HEK293 (cell line): ENCODE measurements around the gene SCNN1G.
A peak's percentile ranks its signal among the peaks of the same experiment; 100 is the strongest.

Source experiments
- GLIS1 ChIP-seq: fragments of 450-650 bp; formaldehyde crosslinking; IDR thresholded peaks from 2 replicates; pipeline ENCODE4 v1.5.1; 2016; ENCODE audit warnings: missing biosample characterization, missing genetic modification characterization
- KLF7 ChIP-seq: fragments of 450-650 bp; formaldehyde crosslinking; IDR thresholded peaks from 2 replicates; pipeline ENCODE4 v1.5.1; 2016; ENCODE audit warnings: missing biosample characterization, missing genetic modification characterization, borderline replicate concordance
- OVOL3 ChIP-seq: fragments of 450-650 bp; formaldehyde crosslinking; IDR thresholded peaks from 2 replicates; pipeline ENCODE4 v1.5.1; 2016; ENCODE audit warnings: missing biosample characterization, missing genetic modification characterization
- RBAK ChIP-seq: fragments of 450-650 bp; formaldehyde crosslinking; IDR thresholded peaks from 2 replicates; pipeline ENCODE4 v1.5.1; 2016; ENCODE audit warnings: missing biosample characterization, missing genetic modification characterization
- SALL2 ChIP-seq: fragments of 450-650 bp; formaldehyde crosslinking; IDR thresholded peaks from 2 replicates; pipeline ENCODE4 v1.5.0; 2017; ENCODE audit warnings: missing biosample characterization, mild to moderate bottlenecking, missing genetic modification characterization, borderline replicate concordance
- TRIM28 ChIP-seq: IDR thresholded peaks from 2 replicates; pipeline ENCODE4 v1.6.1; 2011; ENCODE audit warnings: low read length, control low read depth, borderline replicate concordance
- ZBTB17 ChIP-seq: fragments of 450-650 bp; formaldehyde crosslinking; IDR thresholded peaks from 2 replicates; pipeline ENCODE4 v1.5.1; 2016; ENCODE audit warnings: missing biosample characterization, missing genetic modification characterization
- ZBTB26 ChIP-seq: fragments of 450-650 bp; formaldehyde crosslinking; optimal IDR thresholded peaks from 2 replicates; pipeline ENCODE3; 2016; ENCODE audit warnings: missing biosample characterization, mild to moderate bottlenecking, missing genetic modification characterization
- ZBTB48 ChIP-seq: fragments of 450-650 bp; formaldehyde crosslinking; IDR thresholded peaks from 2 replicates; pipeline ENCODE4 v1.5.1; 2016; ENCODE audit warnings: missing biosample characterization, missing genetic modification characterization
- ZIC2 ChIP-seq: fragments of 450-650 bp; formaldehyde crosslinking; IDR thresholded peaks from 2 replicates; pipeline ENCODE4 v1.5.1; 2016; ENCODE audit warnings: missing biosample characterization, missing genetic modification characterization
- ZNF169 ChIP-seq: fragments of 450-650 bp; formaldehyde crosslinking; IDR thresholded peaks from 2 replicates; pipeline ENCODE4 v1.5.1; 2016; ENCODE audit warnings: missing biosample characterization, missing genetic modification characterization
- ZNF175 ChIP-seq: fragments of 450-650 bp; formaldehyde crosslinking; IDR thresholded peaks from 2 replicates; pipeline ENCODE4 v1.5.1; 2016; ENCODE audit warnings: missing biosample characterization, missing genetic modification characterization
- ZNF529 ChIP-seq: fragments of 450-650 bp; formaldehyde crosslinking; IDR thresholded peaks from 2 replicates; pipeline ENCODE4 v1.5.1; 2017; ENCODE audit warnings: missing genetic modification characterization, missing biosample characterization; ENCODE audit not compliant: insufficient replicate concordance
- TF ChIP-seq, protein P1 (sequence below): fragments of 450-650 bp; formaldehyde crosslinking; IDR thresholded peaks from 2 replicates; pipeline ENCODE4 v1.5.1; 2016; ENCODE audit warnings: missing biosample characterization, missing genetic modification characterization
- TF ChIP-seq, protein P2 (sequence below): fragments of 450-650 bp; formaldehyde crosslinking; IDR thresholded peaks from 2 replicates; pipeline ENCODE4 v1.5.1; 2016; ENCODE audit warnings: missing biosample characterization, missing genetic modification characterization
- TF ChIP-seq, protein P3 (sequence below): fragments of 450-650 bp; formaldehyde crosslinking; IDR thresholded peaks from 2 replicates; pipeline ENCODE4 v1.5.1; 2016; ENCODE audit warnings: missing biosample characterization, missing genetic modification characterization
- TF ChIP-seq, protein P4 (sequence below): fragments of 450-650 bp; formaldehyde crosslinking; IDR thresholded peaks from 2 replicates; pipeline ENCODE4 v1.5.1; 2016; ENCODE audit warnings: missing biosample characterization, missing genetic modification characterization
- TF ChIP-seq, protein P5 (sequence below): fragments of 450-650 bp; formaldehyde crosslinking; IDR thresholded peaks from 2 replicates; pipeline ENCODE4 v1.5.1; 2017; ENCODE audit warnings: missing biosample characterization, missing genetic modification characterization

The SCNN1G gene

DNA sequence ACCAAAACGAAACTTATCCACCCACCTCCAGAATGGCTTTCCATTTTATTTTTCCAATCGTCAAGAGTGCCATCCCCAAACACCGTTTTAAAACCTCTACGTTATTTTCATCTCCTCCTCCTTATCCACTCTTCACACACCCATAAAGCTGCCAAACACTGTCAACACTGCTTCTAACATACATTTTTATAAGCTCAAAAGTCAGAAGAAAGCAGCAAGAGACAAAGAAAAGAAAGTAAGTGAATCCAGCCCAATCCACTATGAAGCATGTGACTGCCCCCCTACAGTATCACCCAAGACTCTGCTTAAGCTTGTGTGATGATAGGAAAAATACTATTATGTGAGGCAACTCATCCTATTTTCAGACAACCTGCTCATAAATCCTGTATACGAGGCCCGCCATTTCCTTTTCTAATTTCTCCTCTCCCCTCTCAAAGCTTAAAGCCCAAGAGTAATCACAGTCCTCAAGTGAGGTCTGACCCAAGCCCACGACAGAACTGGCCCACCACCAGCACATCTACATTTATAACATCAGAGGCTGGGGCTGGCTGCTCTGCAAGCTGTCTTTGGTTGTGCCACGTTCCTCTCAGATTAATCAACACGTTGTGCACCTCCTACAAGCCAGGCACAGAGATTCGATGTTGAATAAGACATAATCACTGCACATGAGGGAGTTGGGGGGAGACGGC is 49.6 kb upstream of the SCNN1G start (continued):
- TF ChIP-seq, protein P1, sequence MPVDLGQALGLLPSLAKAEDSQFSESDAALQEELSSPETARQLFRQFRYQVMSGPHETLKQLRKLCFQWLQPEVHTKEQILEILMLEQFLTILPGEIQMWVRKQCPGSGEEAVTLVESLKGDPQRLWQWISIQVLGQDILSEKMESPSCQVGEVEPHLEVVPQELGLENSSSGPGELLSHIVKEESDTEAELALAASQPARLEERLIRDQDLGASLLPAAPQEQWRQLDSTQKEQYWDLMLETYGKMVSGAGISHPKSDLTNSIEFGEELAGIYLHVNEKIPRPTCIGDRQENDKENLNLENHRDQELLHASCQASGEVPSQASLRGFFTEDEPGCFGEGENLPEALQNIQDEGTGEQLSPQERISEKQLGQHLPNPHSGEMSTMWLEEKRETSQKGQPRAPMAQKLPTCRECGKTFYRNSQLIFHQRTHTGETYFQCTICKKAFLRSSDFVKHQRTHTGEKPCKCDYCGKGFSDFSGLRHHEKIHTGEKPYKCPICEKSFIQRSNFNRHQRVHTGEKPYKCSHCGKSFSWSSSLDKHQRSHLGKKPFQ (tag by site-specific recombination) = no peak
- no peak for TF ChIP-seq KLF7 (tag by site-specific recombination)
- TF ChIP-seq ZIC2 (tag by site-specific recombination) = no peak
- TF ChIP-seq ZNF529 (tag by site-specific recombination) = no peak
- TF ChIP-seq TRIM28 = 0 out of 2 replicates have a peak, but pooled peaks have one; percentile 38
- TF ChIP-seq ZNF169 (tag by site-specific recombination) = no peak
- TF ChIP-seq, protein P2, sequence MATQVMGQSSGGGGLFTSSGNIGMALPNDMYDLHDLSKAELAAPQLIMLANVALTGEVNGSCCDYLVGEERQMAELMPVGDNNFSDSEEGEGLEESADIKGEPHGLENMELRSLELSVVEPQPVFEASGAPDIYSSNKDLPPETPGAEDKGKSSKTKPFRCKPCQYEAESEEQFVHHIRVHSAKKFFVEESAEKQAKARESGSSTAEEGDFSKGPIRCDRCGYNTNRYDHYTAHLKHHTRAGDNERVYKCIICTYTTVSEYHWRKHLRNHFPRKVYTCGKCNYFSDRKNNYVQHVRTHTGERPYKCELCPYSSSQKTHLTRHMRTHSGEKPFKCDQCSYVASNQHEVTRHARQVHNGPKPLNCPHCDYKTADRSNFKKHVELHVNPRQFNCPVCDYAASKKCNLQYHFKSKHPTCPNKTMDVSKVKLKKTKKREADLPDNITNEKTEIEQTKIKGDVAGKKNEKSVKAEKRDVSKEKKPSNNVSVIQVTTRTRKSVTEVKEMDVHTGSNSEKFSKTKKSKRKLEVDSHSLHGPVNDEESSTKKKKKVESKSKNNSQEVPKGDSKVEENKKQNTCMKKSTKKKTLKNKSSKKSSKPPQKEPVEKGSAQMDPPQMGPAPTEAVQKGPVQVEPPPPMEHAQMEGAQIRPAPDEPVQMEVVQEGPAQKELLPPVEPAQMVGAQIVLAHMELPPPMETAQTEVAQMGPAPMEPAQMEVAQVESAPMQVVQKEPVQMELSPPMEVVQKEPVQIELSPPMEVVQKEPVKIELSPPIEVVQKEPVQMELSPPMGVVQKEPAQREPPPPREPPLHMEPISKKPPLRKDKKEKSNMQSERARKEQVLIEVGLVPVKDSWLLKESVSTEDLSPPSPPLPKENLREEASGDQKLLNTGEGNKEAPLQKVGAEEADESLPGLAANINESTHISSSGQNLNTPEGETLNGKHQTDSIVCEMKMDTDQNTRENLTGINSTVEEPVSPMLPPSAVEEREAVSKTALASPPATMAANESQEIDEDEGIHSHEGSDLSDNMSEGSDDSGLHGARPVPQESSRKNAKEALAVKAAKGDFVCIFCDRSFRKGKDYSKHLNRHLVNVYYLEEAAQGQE (tag by site-specific recombination) = no peak
- TF ChIP-seq ZBTB26 (tag by site-specific recombination) = no peak
- TF ChIP-seq GLIS1 (tag by site-specific recombination) = 0 out of 2 replicates have a peak, but pooled peaks have one; percentile 33
- TF ChIP-seq ZNF175 = no peak
- TF ChIP-seq, protein P3, sequence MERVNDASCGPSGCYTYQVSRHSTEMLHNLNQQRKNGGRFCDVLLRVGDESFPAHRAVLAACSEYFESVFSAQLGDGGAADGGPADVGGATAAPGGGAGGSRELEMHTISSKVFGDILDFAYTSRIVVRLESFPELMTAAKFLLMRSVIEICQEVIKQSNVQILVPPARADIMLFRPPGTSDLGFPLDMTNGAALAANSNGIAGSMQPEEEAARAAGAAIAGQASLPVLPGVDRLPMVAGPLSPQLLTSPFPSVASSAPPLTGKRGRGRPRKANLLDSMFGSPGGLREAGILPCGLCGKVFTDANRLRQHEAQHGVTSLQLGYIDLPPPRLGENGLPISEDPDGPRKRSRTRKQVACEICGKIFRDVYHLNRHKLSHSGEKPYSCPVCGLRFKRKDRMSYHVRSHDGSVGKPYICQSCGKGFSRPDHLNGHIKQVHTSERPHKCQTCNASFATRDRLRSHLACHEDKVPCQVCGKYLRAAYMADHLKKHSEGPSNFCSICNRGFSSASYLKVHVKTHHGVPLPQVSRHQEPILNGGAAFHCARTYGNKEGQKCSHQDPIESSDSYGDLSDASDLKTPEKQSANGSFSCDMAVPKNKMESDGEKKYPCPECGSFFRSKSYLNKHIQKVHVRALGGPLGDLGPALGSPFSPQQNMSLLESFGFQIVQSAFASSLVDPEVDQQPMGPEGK = 0 out of 2 replicates have a peak, but pooled peaks have one; percentile 8
- TF ChIP-seq OVOL3 (tag by site-specific recombination) = no peak; the same call in 1 of the 2 replicates
- no peak for TF ChIP-seq ZBTB48 (tag by site-specific recombination)
- no peak for TF ChIP-seq RBAK (tag by site-specific recombination)
- TF ChIP-seq, protein P4, sequence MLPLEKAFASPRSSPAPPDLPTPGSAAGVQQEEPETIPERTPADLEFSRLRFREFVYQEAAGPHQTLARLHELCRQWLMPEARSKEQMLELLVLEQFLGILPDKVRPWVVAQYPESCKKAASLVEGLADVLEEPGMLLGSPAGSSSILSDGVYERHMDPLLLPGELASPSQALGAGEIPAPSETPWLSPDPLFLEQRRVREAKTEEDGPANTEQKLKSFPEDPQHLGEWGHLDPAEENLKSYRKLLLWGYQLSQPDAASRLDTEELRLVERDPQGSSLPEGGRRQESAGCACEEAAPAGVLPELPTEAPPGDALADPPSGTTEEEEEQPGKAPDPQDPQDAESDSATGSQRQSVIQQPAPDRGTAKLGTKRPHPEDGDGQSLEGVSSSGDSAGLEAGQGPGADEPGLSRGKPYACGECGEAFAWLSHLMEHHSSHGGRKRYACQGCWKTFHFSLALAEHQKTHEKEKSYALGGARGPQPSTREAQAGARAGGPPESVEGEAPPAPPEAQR (tag by site-specific recombination) = no peak
- TF ChIP-seq, protein P5, sequence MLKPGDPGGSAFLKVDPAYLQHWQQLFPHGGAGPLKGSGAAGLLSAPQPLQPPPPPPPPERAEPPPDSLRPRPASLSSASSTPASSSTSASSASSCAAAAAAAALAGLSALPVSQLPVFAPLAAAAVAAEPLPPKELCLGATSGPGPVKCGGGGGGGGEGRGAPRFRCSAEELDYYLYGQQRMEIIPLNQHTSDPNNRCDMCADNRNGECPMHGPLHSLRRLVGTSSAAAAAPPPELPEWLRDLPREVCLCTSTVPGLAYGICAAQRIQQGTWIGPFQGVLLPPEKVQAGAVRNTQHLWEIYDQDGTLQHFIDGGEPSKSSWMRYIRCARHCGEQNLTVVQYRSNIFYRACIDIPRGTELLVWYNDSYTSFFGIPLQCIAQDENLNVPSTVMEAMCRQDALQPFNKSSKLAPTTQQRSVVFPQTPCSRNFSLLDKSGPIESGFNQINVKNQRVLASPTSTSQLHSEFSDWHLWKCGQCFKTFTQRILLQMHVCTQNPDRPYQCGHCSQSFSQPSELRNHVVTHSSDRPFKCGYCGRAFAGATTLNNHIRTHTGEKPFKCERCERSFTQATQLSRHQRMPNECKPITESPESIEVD (tag by site-specific recombination) = peak; percentile 51; the same call in 1 of the 2 replicates
- no peak for TF ChIP-seq SALL2 (tag by site-specific recombination)
- TF ChIP-seq ZBTB17 (tag by site-specific recombination) = peak; percentile 93
